GM13977 (cell line): ENCODE measurements around the gene CDK10.

ENCODE experiments used
- DNase-seq: peaks from one replicate; pipeline ENCODE4 v3.0.0; 2012; ENCODE audit warnings: low spot score
- CTCF ChIP-seq: IDR thresholded peaks from 2 replicates; pipeline ENCODE4 v1.5.1; 2012; ENCODE audit warnings: mild to moderate bottlenecking, control low read depth; ENCODE audit not compliant: insufficient read depth; ENCODE audit errors: extremely low read depth, missing control alignments
- in situ Hi-C: fragments of 300-500 bp; cut with MboI; formaldehyde crosslinking; loops from one replicate; pipeline ENCODE4 v1.12.0; 2022; ENCODE audit warnings: low sequenced_read_pairs, low pct_unique_long_range_greater_than_20kb, mixed read lengths, inconsistent platforms; ENCODE audit not compliant: unreplicated experiment

Gene CDK10

GRCh38 chr16:89721546-89722391 lies 35.3 kb downstream of the CDK10 start:
- no peak for TF ChIP-seq CTCF
- no peak for DNase-seq
- in situ Hi-C loops, result no loop called here

GRCh38 chr16:89722392-89723278 lies 36.1 kb downstream of the CDK10 start:
- DNase-seq, result peak; percentile 66
- in situ Hi-C loops, result no loop called here
- TF ChIP-seq CTCF, result no peak

GRCh38 chr16:89723279-89724250 lies 37.1 kb downstream of the CDK10 start:
- in situ Hi-C loops, result no loop called here
- DNase-seq, result no peak
- TF ChIP-seq CTCF, result no peak

- no peak for TF ChIP-seq CTCF
- in situ Hi-C loops, result no loop called here
- DNase-seq, result no peak
Measured at GRCh38 chr16:89727406-89728120, 41.1 kb downstream of the CDK10 start.

- in situ Hi-C loops, result no loop called here
- DNase-seq, result no peak
- no peak for TF ChIP-seq CTCF
Measured at GRCh38 chr16:89729293-89729692, 42.8 kb downstream of the CDK10 start.
